Measurements from ENCODE around the gene FAM118B.

DNA sequence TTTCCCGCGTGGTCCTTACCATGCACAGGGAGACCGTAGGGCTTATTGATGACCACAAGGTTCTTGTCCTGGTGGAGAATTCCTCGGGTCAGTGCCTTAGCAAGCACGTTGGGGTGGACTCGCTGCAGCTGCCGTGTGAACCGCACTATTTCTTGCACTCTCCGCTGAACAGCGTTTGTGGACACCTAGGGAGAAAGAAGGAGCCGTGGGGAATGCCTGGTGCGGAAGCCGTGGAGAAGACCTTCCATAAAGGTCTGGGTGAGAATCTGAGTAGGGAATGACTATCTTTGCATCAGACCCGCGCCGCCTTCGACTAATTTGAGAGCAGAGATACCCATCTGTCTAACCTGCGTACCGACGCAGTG, 729 bp upstream of the FAM118B start:
- TF ChIP-seq EZH2 (IDR thresholded peaks at IDR 0.05; ENCODE audit: low read length, missing control alignments) = no peak
- no peak for TF ChIP-seq CTCF (conservative IDR thresholded peaks at IDR 0.05 in 1 of 2, IDR thresholded peaks at IDR 0.05 in 1 of 2; ENCODE audit: low read depth in 1 of 2, low read length in 2 of 2)
